ENCODE data around the gene TCF12. TPM values are rescaled to one million over a fixed set of nuclear protein-coding genes. Genes with fewer than 3 reads are reported as not detected.

Gene TCF12
- total RNA-seq, 1 donor from 2014 or later = 33.2 TPM

- Histone ChIP-seq H3K27me3 (ENCODE audit: control insufficient read depth, insufficient read depth, low read length) (no peaks in the 10 kb centered on the region), H3K4me3 (ENCODE audit: low read depth, low read length) (no peak overlapping the region), H3K36me3 (ENCODE audit: control insufficient read depth, insufficient read depth, low read length) (no peaks in the 10 kb centered on the region)
- DNase-seq (ENCODE audit: low read depth) (peak; percentile 85), FAIRE-seq (no peak)
- TF ChIP-seq CTCF (IDR thresholded peaks at IDR 0.05; ENCODE audit: insufficient read depth, low read length, severe bottlenecking) = no peak
Observed at GRCh38 chr15:56906766-56907165, 11.7 kb upstream of the TCF12 start.

GRCh38 chr15:56910801-56911200, 7.6 kb upstream of the TCF12 start:
- H3K27me3 ChIP-seq (ENCODE audit: control insufficient read depth, insufficient read depth, low read length) = no peaks in the 10 kb centered on the region
- H3K4me3 ChIP-seq (ENCODE audit: low read depth, low read length) = no peak overlapping the region
- FAIRE-seq (no peak), DNase-seq (ENCODE audit: low read depth) (peak; percentile 28)
- H3K36me3 ChIP-seq (ENCODE audit: control insufficient read depth, insufficient read depth, low read length) = no peaks in the 10 kb centered on the region
- TF ChIP-seq CTCF (IDR thresholded peaks at IDR 0.05; ENCODE audit: insufficient read depth, low read length, severe bottlenecking) = no peak

GRCh38 chr15:56913241-56913640, 5.2 kb upstream of the TCF12 start:
- FAIRE-seq (no peak), DNase-seq (ENCODE audit: low read depth) (no peak)
- TF ChIP-seq CTCF (IDR thresholded peaks at IDR 0.05; ENCODE audit: insufficient read depth, low read length, severe bottlenecking) = no peak
- H3K4me3 ChIP-seq (ENCODE audit: low read depth, low read length) = no peak overlapping the region
- H3K27me3 ChIP-seq (ENCODE audit: control insufficient read depth, insufficient read depth, low read length) = no peaks in the 10 kb centered on the region
- H3K36me3 ChIP-seq (ENCODE audit: control insufficient read depth, insufficient read depth, low read length) = no peaks in the 10 kb centered on the region

GRCh38 chr15:56913670-56914069, 4.8 kb upstream of the TCF12 start:
- FAIRE-seq (no peak), DNase-seq (ENCODE audit: low read depth) (no peak)

GRCh38 chr15:56915888-56916287, 2.6 kb upstream of the TCF12 start:
- TF ChIP-seq CTCF (IDR thresholded peaks at IDR 0.05; ENCODE audit: insufficient read depth, low read length, severe bottlenecking) = no peak
- Histone ChIP-seq H3K27me3 (ENCODE audit: control insufficient read depth, insufficient read depth, low read length) (no peaks in the 10 kb centered on the region), H3K4me3 (ENCODE audit: low read depth, low read length) (no peak overlapping the region), H3K36me3 (ENCODE audit: control insufficient read depth, insufficient read depth, low read length) (no peaks in the 10 kb centered on the region)
- DNase-seq (ENCODE audit: low read depth) (no peak), FAIRE-seq (no peak)

More at GRCh38 chr15:56913670-56914069, 4.8 kb upstream of the TCF12 start:
- H3K36me3 ChIP-seq (ENCODE audit: control insufficient read depth, insufficient read depth, low read length) = no peaks in the 10 kb centered on the region
- TF ChIP-seq CTCF (IDR thresholded peaks at IDR 0.05; ENCODE audit: insufficient read depth, low read length, severe bottlenecking) = no peak
- no peak overlapping the region for H3K4me3 ChIP-seq (ENCODE audit: low read depth, low read length)
- H3K27me3 ChIP-seq (ENCODE audit: control insufficient read depth, insufficient read depth, low read length) = no peaks in the 10 kb centered on the region

GRCh38 chr15:56916825-56917477, 1.5 kb upstream of the TCF12 start:
- DNase-seq (ENCODE audit: low read depth) (peak; percentile 24), FAIRE-seq (no peak)
- H3K4me3 ChIP-seq (ENCODE audit: low read depth, low read length) = no peak overlapping the region
- H3K27me3 ChIP-seq (ENCODE audit: control insufficient read depth, insufficient read depth, low read length) = no peaks in the 10 kb centered on the region
- no peaks in the 10 kb centered on the region for H3K36me3 ChIP-seq (ENCODE audit: control insufficient read depth, insufficient read depth, low read length)
- TF ChIP-seq CTCF (IDR thresholded peaks at IDR 0.05; ENCODE audit: insufficient read depth, low read length, severe bottlenecking) = no peak

Measured in bronchial epithelial cell (primary cell).